Uterus (tissue), 4 donors: ENCODE results near the gene RAD54L. TPM values are rescaled to one million over a fixed set of nuclear protein-coding genes. Genes with fewer than 3 reads are reported as not detected.

Source experiments
- DNase-seq, 2 donors: peaks; one replicate each; pipeline ENCODE4 v3.0.0-alpha.2; 2019 to 2020
- H3K27ac ChIP-seq, 2 donors: fragments of 200-600 bp; sonication (generic); 1 replicate in 1 of 2; 2 replicates in 1 of 2; pipeline ENCODE4 v1.5.1; 2016 to 2018
- H3K27me3 ChIP-seq, 2 donors: fragments of 200-600 bp; sonication (generic); one replicate each; pipeline ENCODE4 v1.5.1; 2018 to 2019; ENCODE audit warnings: control low read depth in 1 of 2
- H3K36me3 ChIP-seq, 2 donors: fragments of 200-600 bp; sonication (generic); one replicate each; pipeline ENCODE4 v1.5.1; 2019; ENCODE audit warnings: control low read depth in 1 of 2
- H3K4me1 ChIP-seq, 2 donors: fragments of 200-600 bp; sonication (generic); one replicate each; pipeline ENCODE4 v1.5.1; 2018 to 2019; ENCODE audit warnings: control low read depth in 1 of 2
- H3K4me3 ChIP-seq, 2 donors: fragments of 200-600 bp; sonication (generic); 1 replicate in 1 of 2; 2 replicates in 1 of 2; pipeline ENCODE4 v1.5.1; 2018 to 2019; ENCODE audit warnings: mild to moderate bottlenecking in 1 of 2
- H3K9me3 ChIP-seq, 2 donors: fragments of 200-600 bp; sonication (generic); one replicate each; pipeline ENCODE4 v1.5.1; 2019; ENCODE audit warnings: control low read depth in 1 of 2
- POLR2A ChIP-seq, 2 donors: fragments of 450-650 bp; IDR thresholded peaks; one replicate each; pipeline ENCODE4 v1.6.1; 2016; ENCODE audit warnings: antibody characterized with exemption in 2 of 2, mild to moderate bottlenecking in 1 of 2, moderate library complexity in 1 of 2
- intact Hi-C: fragments of 100-400 bp; cut with DNase I; formaldehyde crosslinking; loops from one replicate; pipeline ENCODE4 v1.15.1; 2023; ENCODE audit warnings: low total_unique reads
- total RNA-seq, 4 donors: library from RNA; depleted of rRNA in 3 of 4; stranded (reverse); fragments of >200 nt in 3 of 4; gene quantifications; one replicate each; pipeline versions ENCODE4 v1.1.0 to v1.2.4, GENCODE V29; 2014 to 2023
- TF ChIP-seq, protein P1 (sequence below), 4 experiments: fragments of 200-600 bp in 2 of 4; fragments of 450-650 bp in 2 of 4; sonication (generic) in 2 of 4; IDR thresholded peaks; one replicate each; pipeline ENCODE4 v1.5.1; 2016 to 2019; ENCODE audit warnings: antibody characterized with exemption in 4 of 4, mild to moderate bottlenecking in 2 of 4, moderate library complexity in 1 of 4
- donor health status: DM: yes; HTN: yes; CAD: no.

The RAD54L gene
- total RNA-seq, 4 donors from 2014 or later, result 1.2 to 7.3 TPM; not detected in 2

DNA sequence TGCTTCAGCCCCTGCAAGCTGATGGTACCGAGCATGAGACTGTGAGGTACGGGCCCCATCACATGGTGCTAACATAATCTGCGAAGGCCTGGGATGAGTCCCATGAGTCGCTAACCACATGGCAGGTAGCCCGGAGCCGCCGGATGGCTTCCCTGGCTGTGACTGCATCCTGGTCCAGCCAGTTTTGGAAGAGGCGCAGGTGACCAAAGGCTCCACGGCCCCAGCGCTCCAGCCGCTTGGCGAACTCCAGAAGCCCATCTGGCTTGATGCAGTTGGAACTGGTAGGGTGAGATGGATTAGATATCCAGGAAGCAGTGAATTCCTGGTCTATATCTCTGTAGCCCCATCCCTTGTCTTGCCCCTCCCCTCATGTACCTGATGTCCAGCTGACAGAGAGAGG lies 31.2 kb downstream of the RAD54L start:
- DNase-seq, result peak in 1 of 2 donors; percentile 19

DNA sequence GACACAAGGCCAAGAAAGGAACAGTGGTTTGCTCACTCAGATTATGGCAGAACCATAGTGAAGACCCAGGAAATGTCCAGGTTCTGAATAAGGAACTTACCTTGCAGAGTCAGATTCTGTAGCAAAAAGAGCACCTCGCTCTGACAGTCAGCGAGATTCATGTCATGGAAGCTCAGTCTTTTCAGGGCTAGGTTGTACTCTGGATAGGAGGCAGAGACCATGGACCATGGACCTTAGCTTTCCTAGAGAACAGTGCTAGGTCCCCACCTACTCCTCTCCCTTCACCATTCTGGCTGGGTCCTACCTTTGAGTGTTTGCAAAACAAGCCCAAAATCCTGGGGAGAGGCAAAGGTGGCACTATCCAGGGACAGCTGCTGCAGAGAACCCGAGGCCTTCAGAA lies 32.5 kb downstream of the RAD54L start:
- intact Hi-C loops, result no loop called here
- no peak overlapping the region for H3K27ac ChIP-seq

More for the DNA sequence above, 31.2 kb downstream of the RAD54L start:
- no peaks in the 10 kb centered on the region for H3K9me3 ChIP-seq
- H3K4me1 ChIP-seq, result no peaks in the 10 kb centered on the region
- H3K27ac ChIP-seq, result no peak overlapping the region
- no peak overlapping the region for H3K4me3 ChIP-seq
- TF ChIP-seq POLR2A (IDR thresholded peaks at IDR 0.05), result no peak
- TF ChIP-seq, protein P1, sequence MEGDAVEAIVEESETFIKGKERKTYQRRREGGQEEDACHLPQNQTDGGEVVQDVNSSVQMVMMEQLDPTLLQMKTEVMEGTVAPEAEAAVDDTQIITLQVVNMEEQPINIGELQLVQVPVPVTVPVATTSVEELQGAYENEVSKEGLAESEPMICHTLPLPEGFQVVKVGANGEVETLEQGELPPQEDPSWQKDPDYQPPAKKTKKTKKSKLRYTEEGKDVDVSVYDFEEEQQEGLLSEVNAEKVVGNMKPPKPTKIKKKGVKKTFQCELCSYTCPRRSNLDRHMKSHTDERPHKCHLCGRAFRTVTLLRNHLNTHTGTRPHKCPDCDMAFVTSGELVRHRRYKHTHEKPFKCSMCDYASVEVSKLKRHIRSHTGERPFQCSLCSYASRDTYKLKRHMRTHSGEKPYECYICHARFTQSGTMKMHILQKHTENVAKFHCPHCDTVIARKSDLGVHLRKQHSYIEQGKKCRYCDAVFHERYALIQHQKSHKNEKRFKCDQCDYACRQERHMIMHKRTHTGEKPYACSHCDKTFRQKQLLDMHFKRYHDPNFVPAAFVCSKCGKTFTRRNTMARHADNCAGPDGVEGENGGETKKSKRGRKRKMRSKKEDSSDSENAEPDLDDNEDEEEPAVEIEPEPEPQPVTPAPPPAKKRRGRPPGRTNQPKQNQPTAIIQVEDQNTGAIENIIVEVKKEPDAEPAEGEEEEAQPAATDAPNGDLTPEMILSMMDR (IDR thresholded peaks at IDR 0.05), result no peak
- H3K36me3 ChIP-seq, result no peaks in the 10 kb centered on the region
- H3K27me3 ChIP-seq, result no peaks in the 10 kb centered on the region
- intact Hi-C loops, result no loop called here

DNA sequence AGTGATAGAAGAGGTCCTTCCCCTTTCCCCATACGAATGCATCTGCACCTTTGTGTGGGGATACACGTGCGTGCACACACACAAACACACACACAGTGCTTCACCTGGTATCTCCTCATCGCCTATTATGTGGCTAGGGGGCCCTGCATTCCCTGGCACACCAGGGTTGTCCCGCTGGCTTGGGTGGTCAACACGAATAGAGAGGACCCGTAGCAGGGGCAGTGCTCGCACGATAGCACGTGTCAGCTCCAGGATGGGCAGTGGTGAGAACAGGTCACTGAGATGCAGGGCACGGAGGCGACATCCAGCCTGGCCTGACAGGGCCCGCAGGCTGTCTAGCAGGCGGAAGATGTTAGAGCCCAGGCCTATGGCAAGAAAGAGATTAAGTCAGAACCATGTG lies 33.5 kb downstream of the RAD54L start:
- no peak overlapping the region for H3K4me3 ChIP-seq
- no peaks in the 10 kb centered on the region for H3K36me3 ChIP-seq
- no peaks in the 10 kb centered on the region for H3K4me1 ChIP-seq
- TF ChIP-seq, protein P1 (IDR thresholded peaks at IDR 0.05), result no peak
- TF ChIP-seq POLR2A (IDR thresholded peaks at IDR 0.05), result no peak
- DNase-seq, result no peak
- H3K27ac ChIP-seq, result no peak overlapping the region
- intact Hi-C loops, result no loop called here
- H3K9me3 ChIP-seq, result no peaks in the 10 kb centered on the region
- H3K27me3 ChIP-seq, result no peaks in the 10 kb centered on the region

More for the DNA sequence above, 32.5 kb downstream of the RAD54L start:
- H3K36me3 ChIP-seq, result no peaks in the 10 kb centered on the region
- H3K27me3 ChIP-seq, result no peaks in the 10 kb centered on the region
- H3K4me1 ChIP-seq, result no peaks in the 10 kb centered on the region
- H3K9me3 ChIP-seq, result no peaks in the 10 kb centered on the region
- TF ChIP-seq POLR2A (IDR thresholded peaks at IDR 0.05), result no peak
- TF ChIP-seq, protein P1 (IDR thresholded peaks at IDR 0.05), result no peak
- H3K4me3 ChIP-seq, result no peak overlapping the region
- no peak for DNase-seq

DNA sequence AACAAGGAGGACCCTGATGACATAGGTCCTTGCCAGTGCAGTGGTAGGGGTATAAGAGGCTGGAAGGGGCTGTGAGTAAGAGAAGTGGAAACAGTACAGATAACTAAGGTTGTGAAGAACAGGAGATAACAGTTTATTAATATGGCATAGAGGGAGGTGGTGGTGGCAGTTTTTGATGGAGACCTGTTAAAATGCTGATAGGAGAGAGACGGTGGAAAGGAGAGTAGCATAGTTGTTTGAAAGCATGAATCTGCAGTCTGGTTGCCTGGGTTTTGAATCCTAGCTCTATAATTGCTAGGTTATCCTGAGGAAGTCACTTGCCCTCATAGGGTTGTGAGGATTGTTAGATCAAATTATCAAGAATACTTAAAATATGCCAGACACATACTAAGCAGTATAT lies 36.5 kb downstream of the RAD54L start:
- intact Hi-C loops, result no loop called here
- Histone ChIP-seq H3K36me3 (no peaks in the 10 kb centered on the region), H3K4me3 (no peak overlapping the region), H3K27me3 (no peaks in the 10 kb centered on the region), H3K4me1 (no peaks in the 10 kb centered on the region), H3K9me3 (no peaks in the 10 kb centered on the region), H3K27ac (no peak overlapping the region)
- TF ChIP-seq, protein P1 (IDR thresholded peaks at IDR 0.05), result no peak
- no peak for TF ChIP-seq POLR2A (IDR thresholded peaks at IDR 0.05)
- DNase-seq, result no peak

DNA sequence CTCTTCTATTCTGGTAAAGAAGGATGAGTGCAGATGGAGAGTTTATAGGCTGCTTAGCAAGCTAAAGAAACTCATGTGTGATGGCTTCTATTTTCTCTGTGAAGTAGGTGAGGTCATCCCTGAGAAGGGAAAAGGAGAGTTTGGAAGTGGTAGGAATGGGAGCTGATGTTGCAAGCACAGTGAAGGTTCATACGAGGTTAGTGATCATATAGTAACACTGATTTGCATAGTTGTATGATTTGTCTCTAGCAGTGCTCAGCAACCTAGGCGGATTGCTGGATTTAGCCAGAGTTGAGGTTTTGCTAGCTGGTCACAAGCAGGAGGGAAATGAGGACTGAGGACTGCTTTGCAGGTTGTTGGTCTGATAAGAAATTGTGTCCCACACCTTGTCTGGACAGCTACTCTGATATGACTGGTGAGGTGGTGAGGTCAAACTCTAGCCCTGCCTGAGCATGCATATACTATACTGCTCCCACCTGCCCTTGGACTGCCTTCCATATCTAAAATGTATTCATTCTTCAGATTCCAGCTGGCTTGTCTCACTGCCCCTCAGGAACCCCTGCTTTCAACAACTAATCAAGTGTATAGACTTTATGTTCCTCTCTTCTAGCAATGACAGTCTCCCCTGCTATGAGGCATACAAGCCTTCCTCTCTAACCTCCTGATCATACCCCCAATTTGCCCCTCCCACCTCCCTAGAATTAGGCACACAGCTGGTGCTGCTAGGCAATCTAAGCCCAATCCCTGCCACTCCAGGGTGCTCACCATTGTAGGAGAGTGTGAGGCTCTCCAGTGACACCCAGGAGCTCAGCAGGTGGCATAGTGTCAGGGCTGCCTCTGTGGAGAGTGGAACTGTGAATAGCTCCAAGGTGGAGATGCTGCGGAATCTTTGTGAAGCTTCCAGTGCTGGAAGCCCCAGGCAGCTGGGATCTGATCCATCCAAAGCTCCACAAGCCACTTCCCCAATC lies 37.3 kb downstream of the RAD54L start:
- Histone ChIP-seq H3K27me3 (no peaks in the 10 kb centered on the region), H3K36me3 (no peaks in the 10 kb centered on the region), H3K27ac (no peak overlapping the region), H3K4me1 (no peaks in the 10 kb centered on the region), H3K4me3 (no peak overlapping the region), H3K9me3 (no peaks in the 10 kb centered on the region)
- TF ChIP-seq, protein P1 (IDR thresholded peaks at IDR 0.05), result no peak
- TF ChIP-seq POLR2A (IDR thresholded peaks at IDR 0.05), result no peak
- DNase-seq, result no peak
- intact Hi-C loops, result no loop called here
